Trophoblast cell (in vitro differentiated cells and primary cell): ENCODE data around the gene KCNT1.
A peak's percentile ranks its signal among the peaks of the same experiment; 100 is the strongest.

Experiments used
- DNase-seq, 2 donors: peaks; one replicate each; pipeline ENCODE4 v3.0.0-alpha.2; 2016
- H2AFZ ChIP-seq: 2 replicates; pipeline ENCODE4 v1.6.1; 2013; ENCODE audit warnings: low read length, moderate library complexity, mild to moderate bottlenecking; ENCODE audit not compliant: insufficient read depth, poor library complexity
- H2AK5ac ChIP-seq: 2 replicates; pipeline ENCODE4 v1.6.1; 2013; ENCODE audit warnings: mild to moderate bottlenecking, low read length
- H2BK120ac ChIP-seq: 2 replicates; pipeline ENCODE4 v1.6.1; 2013; ENCODE audit warnings: low read length, mild to moderate bottlenecking, moderate library complexity; ENCODE audit not compliant: insufficient read depth, poor library complexity
- H2BK12ac ChIP-seq: 2 replicates; pipeline ENCODE4 v1.6.1; 2013; ENCODE audit warnings: mild to moderate bottlenecking, low read length, moderate library complexity
- H2BK5ac ChIP-seq: 2 replicates; pipeline ENCODE4 v1.6.1; 2013; ENCODE audit warnings: low read length, low read depth, moderate library complexity, mild to moderate bottlenecking; ENCODE audit not compliant: poor library complexity
- H3K14ac ChIP-seq: 2 replicates; pipeline ENCODE4 v1.6.1; 2013; ENCODE audit warnings: mild to moderate bottlenecking, low read length
- H3K18ac ChIP-seq: 2 replicates; pipeline ENCODE4 v1.6.1; 2013; ENCODE audit warnings: mild to moderate bottlenecking, low read length
- H3K23ac ChIP-seq: 2 replicates; pipeline ENCODE4 v1.6.1; 2013; ENCODE audit warnings: low read length
- H3K27ac ChIP-seq: 2 replicates; pipeline ENCODE4 v1.5.1; 2013; ENCODE audit warnings: low read depth, mild to moderate bottlenecking, inconsistent platforms, low read length, moderate library complexity
- H3K27me3 ChIP-seq: 2 replicates; pipeline ENCODE4 v1.6.1; 2013; ENCODE audit warnings: inconsistent platforms, mild to moderate bottlenecking, low read length, moderate library complexity; ENCODE audit not compliant: insufficient read depth
- H3K36me3 ChIP-seq, 2 experiments: 1 replicate in 1 of 2; 2 replicates in 1 of 2; pipeline ENCODE4 v1.6.1; 2013; ENCODE audit warnings: low read length in 2 of 2, mild to moderate bottlenecking in 2 of 2, moderate library complexity in 1 of 2; ENCODE audit not compliant: insufficient read depth in 2 of 2, control insufficient read depth in 1 of 2
- H3K4ac ChIP-seq: 2 replicates; pipeline ENCODE4 v1.6.1; 2013; ENCODE audit warnings: low read depth, mild to moderate bottlenecking, low read length, moderate library complexity
- H3K4me1 ChIP-seq, 2 experiments: 1 replicate in 1 of 2; 2 replicates in 1 of 2; pipeline ENCODE4 v1.6.1; 2013; ENCODE audit warnings: low read length in 2 of 2, mild to moderate bottlenecking in 2 of 2, moderate library complexity in 1 of 2; ENCODE audit not compliant: insufficient read depth in 2 of 2, control insufficient read depth in 1 of 2
- H3K4me2 ChIP-seq: 2 replicates; pipeline ENCODE4 v1.6.1; 2013; ENCODE audit warnings: inconsistent platforms, mild to moderate bottlenecking, low read length, moderate library complexity
- H3K4me3 ChIP-seq: 2 replicates; pipeline ENCODE4 v1.5.1; 2013; ENCODE audit warnings: mild to moderate bottlenecking, low read depth, low read length, inconsistent platforms
- H3K79me1 ChIP-seq: one replicate; pipeline ENCODE4 v1.6.1; 2013; ENCODE audit warnings: low read length
- H3K79me2 ChIP-seq: 2 replicates; pipeline ENCODE4 v1.6.1; 2013; ENCODE audit warnings: low read length, mild to moderate bottlenecking; ENCODE audit not compliant: control insufficient read depth, insufficient read depth, poor library complexity
- H3K9ac ChIP-seq: 2 replicates; pipeline ENCODE4 v1.6.1; 2013; ENCODE audit warnings: mild to moderate bottlenecking, low read length
- H3K9me3 ChIP-seq: 2 replicates; pipeline ENCODE4 v1.6.1; 2013; ENCODE audit warnings: low read depth, mild to moderate bottlenecking, control low read depth, inconsistent platforms, low read length; ENCODE audit not compliant: insufficient read depth
- H4K12ac ChIP-seq: 2 replicates; pipeline ENCODE4 v1.6.1; 2013; ENCODE audit warnings: low read depth, mild to moderate bottlenecking, low read length, moderate library complexity
- H4K8ac ChIP-seq: 2 replicates; pipeline ENCODE4 v1.6.1; 2013; ENCODE audit warnings: low read depth, mild to moderate bottlenecking, low read length, moderate library complexity
- H4K91ac ChIP-seq: one replicate; pipeline ENCODE4 v1.6.1; 2013; ENCODE audit warnings: low read depth, mild to moderate bottlenecking, low read length, moderate library complexity
- WGBS: extraction: QIAGEN DNeasy Blood & Tissue Kit; methylation state at CpG from one replicate; pipeline ENCODE4 v1.1.7; 2013; ENCODE audit warnings: missing lambda C conversion rate; ENCODE audit not compliant: insufficient read length, insufficient coverage; ENCODE audit errors: extremely low coverage; 5-methylcytosine and 5-hydroxymethylcytosine counted together

KCNT1 gene

GRCh38 chr9:135703726-135704125 lies 1.7 kb downstream of the KCNT1 start:
- Histone ChIP-seq H2AFZ (no peak overlapping the region), H3K9me3 (peaks cover 2% of the 10 kb centered on the region), H4K12ac (no peak overlapping the region), H4K91ac (no peak overlapping the region), H2AK5ac (no peak overlapping the region), H3K4ac (no peak overlapping the region), H4K8ac (no peak overlapping the region), H3K4me3 (peak overlapping the region; percentile 17), H3K79me1 (no peaks in the 10 kb centered on the region), H3K27ac (no peak overlapping the region), H3K14ac (no peak overlapping the region), H3K9ac (no peak overlapping the region), H3K18ac (no peak overlapping the region), H3K36me3 (no peaks in the 10 kb centered on the region), H3K4me1 (peaks cover 3 to 5% of the 10 kb centered on the region in 2 experiments), H3K27me3 (no peaks in the 10 kb centered on the region), H2BK120ac (no peak overlapping the region), H3K79me2 (no peaks in the 10 kb centered on the region), H3K23ac (no peak overlapping the region), H2BK12ac (no peak overlapping the region), H2BK5ac (no peak overlapping the region), H3K4me2 (no peak overlapping the region)
- WGBS: no CpG with 5 or more reads among the region's 14 CpGs
- peak in 1 of 2 donors; percentile 7 for DNase-seq

- no peaks in the 10 kb centered on the region for H3K79me2 ChIP-seq
These were observed 2.5 kb downstream of the KCNT1 start for GRCh38 chr9:135704483-135704882.

GRCh38 chr9:135705376-135705775 lies 3.4 kb downstream of the KCNT1 start:
- Histone ChIP-seq H4K12ac (no peak overlapping the region), H3K9ac (no peak overlapping the region), H3K14ac (no peak overlapping the region), H2AK5ac (no peak overlapping the region), H3K4me1 (peaks cover 3 to 5% of the 10 kb centered on the region in 2 experiments), H3K36me3 (no peaks in the 10 kb centered on the region), H3K9me3 (peaks cover 2% of the 10 kb centered on the region), H4K91ac (no peak overlapping the region), H2BK120ac (no peak overlapping the region), H3K27me3 (no peaks in the 10 kb centered on the region), H2BK12ac (no peak overlapping the region), H3K4ac (no peak overlapping the region), H2AFZ (no peak overlapping the region), H3K23ac (no peak overlapping the region), H3K4me3 (no peak overlapping the region), H3K18ac (no peak overlapping the region), H3K79me2 (no peaks in the 10 kb centered on the region), H4K8ac (no peak overlapping the region), H2BK5ac (no peak overlapping the region), H3K27ac (no peak overlapping the region), H3K79me1 (no peaks in the 10 kb centered on the region), H3K4me2 (no peak overlapping the region)
- no peak for DNase-seq
- WGBS: no CpG with 5 or more reads among the region's 14 CpGs

More at GRCh38 chr9:135704483-135704882, 2.5 kb downstream of the KCNT1 start:
- no peak overlapping the region for H3K4ac ChIP-seq
- no peak overlapping the region for H3K9ac ChIP-seq
- no peak overlapping the region for H2AK5ac ChIP-seq
- no CpG with 5 or more reads among the region's 5 CpGs for WGBS
- no peak overlapping the region for H4K8ac ChIP-seq
- no peak overlapping the region for H2BK5ac ChIP-seq
- no peak overlapping the region for H2AFZ ChIP-seq
- DNase-seq: no peak
- H3K27me3 ChIP-seq: no peaks in the 10 kb centered on the region
- no peak overlapping the region for H3K18ac ChIP-seq
- peaks cover 2% of the 10 kb centered on the region for H3K9me3 ChIP-seq
- H3K4me1 ChIP-seq: peaks cover 3 to 5% of the 10 kb centered on the region in 2 experiments
- H3K4me3 ChIP-seq: no peak overlapping the region
- no peak overlapping the region for H2BK12ac ChIP-seq
- no peaks in the 10 kb centered on the region for H3K36me3 ChIP-seq
- no peak overlapping the region for H2BK120ac ChIP-seq
- no peak overlapping the region for H4K12ac ChIP-seq
- no peak overlapping the region for H3K23ac ChIP-seq
- no peak overlapping the region for H3K14ac ChIP-seq
- no peaks in the 10 kb centered on the region for H3K79me1 ChIP-seq
- H3K27ac ChIP-seq: no peak overlapping the region
- H4K91ac ChIP-seq: no peak overlapping the region
- H3K4me2 ChIP-seq: no peak overlapping the region

GRCh38 chr9:135706288-135706687 lies 4.3 kb downstream of the KCNT1 start:
- Histone ChIP-seq H4K91ac (no peak overlapping the region), H3K4me2 (no peak overlapping the region), H4K8ac (no peak overlapping the region), H3K27ac (no peak overlapping the region), H3K9ac (no peak overlapping the region), H3K79me1 (no peaks in the 10 kb centered on the region), H2BK120ac (no peak overlapping the region), H3K79me2 (no peaks in the 10 kb centered on the region), H3K4me3 (no peak overlapping the region), H2AK5ac (no peak overlapping the region), H3K23ac (no peak overlapping the region), H3K27me3 (no peaks in the 10 kb centered on the region), H3K14ac (no peak overlapping the region), H3K4me1 (peaks cover 3 to 5% of the 10 kb centered on the region in 2 experiments), H3K18ac (no peak overlapping the region), H2BK5ac (no peak overlapping the region), H3K9me3 (peaks cover 2% of the 10 kb centered on the region), H4K12ac (no peak overlapping the region), H3K36me3 (no peaks in the 10 kb centered on the region), H2BK12ac (no peak overlapping the region), H3K4ac (no peak overlapping the region), H2AFZ (no peak overlapping the region)
- no peak for DNase-seq
- no CpG with 5 or more reads among the region's 9 CpGs for WGBS
